Glutamatergic neuron (in vitro differentiated cells): ENCODE results near the gene EEFSEC. TPM values are rescaled to one million over a fixed set of nuclear protein-coding genes. Genes with fewer than 3 reads are reported as not detected.

Source experiments
- DNase-seq: peaks from one replicate; pipeline ENCODE4 v3.0.0; 2022
- H3K27ac Mint-ChIP-seq: one replicate; pipeline ENCODE4 v1.8.0; 2020; ENCODE audit warnings: mild to moderate bottlenecking, mixed read lengths, inconsistent platforms; ENCODE audit not compliant: unreplicated experiment
- H3K27me3 Mint-ChIP-seq: one replicate; pipeline ENCODE4 v1.8.0; 2020; ENCODE audit warnings: mild to moderate bottlenecking, moderate library complexity, mixed read lengths, inconsistent platforms; ENCODE audit not compliant: unreplicated experiment
- H3K36me3 Mint-ChIP-seq: one replicate; pipeline ENCODE4 v1.8.0; 2020; ENCODE audit warnings: mild to moderate bottlenecking, mixed read lengths, inconsistent platforms; ENCODE audit not compliant: unreplicated experiment
- H3K4me1 Mint-ChIP-seq: one replicate; pipeline ENCODE4 v1.8.0; 2020; ENCODE audit warnings: mild to moderate bottlenecking, low read depth, mixed read lengths, inconsistent platforms; ENCODE audit not compliant: unreplicated experiment
- H3K4me3 Mint-ChIP-seq: one replicate; pipeline ENCODE4 v1.8.0; 2020; ENCODE audit warnings: mild to moderate bottlenecking, mixed read lengths, inconsistent platforms; ENCODE audit not compliant: unreplicated experiment
- H3K9me3 Mint-ChIP-seq: one replicate; pipeline ENCODE4 v1.8.0; 2020; ENCODE audit warnings: mild to moderate bottlenecking, moderate library complexity, mixed read lengths, inconsistent platforms; ENCODE audit not compliant: unreplicated experiment
- CTCF ChIP-seq: fragments of 200-600 bp; sonication (generic); IDR thresholded peaks from one replicate; pipeline ENCODE4 v1.5.0; 2021; ENCODE audit not compliant: partially characterized antibody, unreplicated experiment
- total RNA-seq: library from RNA; stranded (reverse); fragmentation: NEBNext Ultra II Directional; extraction: Animal tissue kit (Norgen Biotek cat#: 25700); gene quantifications from one replicate; pipeline ENCODE4 v1.2.1, GENCODE V29; 2021; ENCODE audit not compliant: unreplicated experiment

Gene EEFSEC
- total RNA-seq, 1 donor from 2014 or later, result 8.3 TPM

GRCh38 chr3:128392021-128392420 is 238.7 kb downstream of the EEFSEC start:
- H3K4me3 Mint-ChIP-seq, result no peak overlapping the region
- peaks cover 5% of the 10 kb centered on the region for H3K9me3 Mint-ChIP-seq
- TF ChIP-seq CTCF, result no peak
- no peaks in the 10 kb centered on the region for H3K36me3 Mint-ChIP-seq
- no peak overlapping the region for H3K27ac Mint-ChIP-seq
- peaks cover 9% of the 10 kb centered on the region for H3K4me1 Mint-ChIP-seq
- peaks cover 4% of the 10 kb centered on the region for H3K27me3 Mint-ChIP-seq
- DNase-seq, result no peak

- Mint-ChIP-seq H3K27me3 (peaks cover 3% of the 10 kb centered on the region), H3K4me1 (peaks cover 12% of the 10 kb centered on the region), H3K27ac (no peak overlapping the region), H3K36me3 (no peaks in the 10 kb centered on the region), H3K4me3 (no peak overlapping the region), H3K9me3 (peaks cover 2% of the 10 kb centered on the region)
- TF ChIP-seq CTCF, result no peak
- no peak for DNase-seq
These were observed 239.7 kb downstream of the EEFSEC start for GRCh38 chr3:128392818-128393544.

GRCh38 chr3:128394033-128394432 is 240.8 kb downstream of the EEFSEC start:
- Mint-ChIP-seq H3K27ac (no peak overlapping the region), H3K4me1 (peaks cover 17% of the 10 kb centered on the region), H3K9me3 (peaks cover 2% of the 10 kb centered on the region), H3K36me3 (no peaks in the 10 kb centered on the region), H3K27me3 (peaks cover 6% of the 10 kb centered on the region), H3K4me3 (no peak overlapping the region)
- TF ChIP-seq CTCF, result no peak
- DNase-seq, result no peak

GRCh38 chr3:128395046-128395445 is 241.8 kb downstream of the EEFSEC start:
- H3K36me3 Mint-ChIP-seq, result no peaks in the 10 kb centered on the region
- peaks cover 2% of the 10 kb centered on the region for H3K9me3 Mint-ChIP-seq
- H3K27ac Mint-ChIP-seq, result peak overlapping the region; percentile 56
- no peak for DNase-seq
- peak overlapping the region; percentile 60 for H3K4me3 Mint-ChIP-seq
- no peak for TF ChIP-seq CTCF
- peaks cover 6% of the 10 kb centered on the region for H3K27me3 Mint-ChIP-seq
- peaks cover 20% of the 10 kb centered on the region for H3K4me1 Mint-ChIP-seq

- peak overlapping the region; percentile 56 for H3K27ac Mint-ChIP-seq
- peaks cover 2% of the 10 kb centered on the region for H3K9me3 Mint-ChIP-seq
- H3K27me3 Mint-ChIP-seq, result peaks cover 6% of the 10 kb centered on the region
- no peak for DNase-seq
- H3K4me3 Mint-ChIP-seq, result peak overlapping the region; percentile 60
- no peaks in the 10 kb centered on the region for H3K36me3 Mint-ChIP-seq
- no peak for TF ChIP-seq CTCF
- H3K4me1 Mint-ChIP-seq, result peaks cover 20% of the 10 kb centered on the region
These were observed 242.3 kb downstream of the EEFSEC start for GRCh38 chr3:128395500-128396162.
